Right cardiac atrium (tissue), 5 donors: ENCODE data around the gene ROBO1. TPM values are rescaled to one million over a fixed set of nuclear protein-coding genes. Genes with fewer than 3 reads are reported as not detected.
"Not testable (repeated sequence)": the region's sequence is repeated elsewhere in the genome, so short reads cannot be mapped to it uniquely, and the experiment has no call there.

Experiments used
- ATAC-seq, 2 donors: fragments of 200-7000 bp; cut with Tn5 transposase; one replicate each; pipeline versions ENCODE4 v1.8.0 to v1.9.1; 2020; ENCODE audit warnings: moderate library complexity in 2 of 2, mild to moderate bottlenecking in 1 of 2
- DNase-seq, 3 donors: peaks; one replicate each; pipeline ENCODE4 v3.0.0-alpha.2; 2020
- H3K27ac ChIP-seq: one replicate; pipeline ENCODE4 v1.5.1; 2013; ENCODE audit warnings: mild to moderate bottlenecking, low read length, control low read depth, moderate library complexity
- H3K27me3 ChIP-seq: one replicate; pipeline ENCODE4 v1.6.1; 2013; ENCODE audit not compliant: control insufficient read depth, insufficient read depth
- H3K4me1 ChIP-seq: one replicate; pipeline ENCODE4 v1.6.1; 2013; ENCODE audit warnings: low read length; ENCODE audit not compliant: control insufficient read depth, insufficient read depth
- H3K4me3 ChIP-seq: one replicate; pipeline ENCODE4 v1.5.1; 2013; ENCODE audit warnings: low read length, control low read depth
- H3K9me3 ChIP-seq: one replicate; pipeline ENCODE4 v1.6.1; 2013; ENCODE audit warnings: low read length; ENCODE audit not compliant: control insufficient read depth
- WGBS: extraction: QIAGEN DNeasy Blood & Tissue Kit; methylation state at CpG from one replicate; pipeline ENCODE4 v1.1.7; 2013; 5-methylcytosine and 5-hydroxymethylcytosine counted together
- intact Hi-C, 4 donors: fragments of 100-400 bp; cut with DNase I; formaldehyde crosslinking; loops; one replicate each; pipeline versions ENCODE4 v1.11.0 to v1.14.0; 2022 to 2023
- long read RNA-seq, 4 donors: library from polyadenylated mRNA; unstranded; transcript quantifications; one replicate each; pipeline ENCODE4 v2.0.0, GENCODE V29; 2020 to 2021
- polyA plus RNA-seq: library from polyadenylated mRNA; stranded (reverse); fragments of 200-250 nt; gene quantifications from one replicate; pipeline ENCODE4 v1.2.3, GENCODE V29; 2013
- total RNA-seq, 4 donors: library from RNA; stranded (reverse); fragmentation: NEBNext Ultra II Directional; extraction: Animal tissue kit (Norgen Biotek cat#: 25700); gene quantifications; one replicate each; pipeline ENCODE4 v1.2.1, GENCODE V29; 2021
- donor health status: healthy with polysubstance abuse.
- donor health status: DM: no; HTN: yes; CAD: no.
- donor health status: DM: no; HTN: no; CAD: no.
- donor health status: DM: no; HTN: yes; CAD: no; lungs with severe emphysema.
- donor health status: DM: yes; HTN: yes; CAD: no.

The ROBO1 gene
- total RNA-seq (10 to 100 TPM; 10.5 to 16.2 (median 13.6) TPM), polyA plus RNA-seq (5.5 TPM)
- long read RNA-seq, donor 1, partial matches to known transcripts = 7 of 9 reads
- long read RNA-seq, donor 1, other reads (novel, unspliced or antisense) = 2 of 9 reads
- long read RNA-seq, donor 2, partial matches to known transcripts = 1 of 2 reads
- long read RNA-seq, donor 2, other reads (novel, unspliced or antisense) = 1 of 2 reads
- long read RNA-seq, donor 3, partial matches to known transcripts = 11 of 12 reads
- long read RNA-seq, donor 3, other reads (novel, unspliced or antisense) = 1 of 12 reads
- long read RNA-seq, donor 4, partial matches to known transcripts = 1 of 1 reads
- long read RNA-seq, donor 4, other reads (novel, unspliced or antisense) = 0 of 1 reads

DNA sequence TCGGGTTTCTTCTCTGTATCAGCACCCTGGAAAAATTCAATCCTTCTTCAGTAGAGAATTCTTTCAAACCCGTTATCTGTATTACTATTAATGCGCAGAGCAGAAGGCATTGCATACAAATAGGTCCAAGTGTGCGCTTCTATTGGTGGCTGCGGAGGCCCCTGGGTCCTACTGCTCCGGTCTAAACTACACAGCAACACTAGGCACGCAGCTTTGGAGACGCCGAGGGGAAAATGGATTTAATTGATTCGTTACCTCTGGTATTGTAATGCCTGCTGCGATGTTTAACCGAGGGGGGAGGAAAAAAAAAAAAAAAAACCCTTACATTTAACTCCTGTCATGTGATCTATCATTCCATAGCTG, at the start of gene ROBO1:
Gene ROBO1 (minus strand): TSS at position 94 of the 363 bp plus-strand sequence.
- ATAC-seq = no peak
- 2% methylated on average over 12 of the region's 12 CpGs for WGBS
- intact Hi-C loops = no loop called here
- H3K27me3 ChIP-seq = peaks cover 3% of the 10 kb centered on the region
- H3K9me3 ChIP-seq = no peaks in the 10 kb centered on the region
- DNase-seq = no peak
- H3K27ac ChIP-seq = no peak within 1 kb of the TSS
- peak within 1 kb of the TSS; percentile 21 for H3K4me3 ChIP-seq
- peaks cover 3% of the 10 kb centered on the region for H3K4me1 ChIP-seq

DNA sequence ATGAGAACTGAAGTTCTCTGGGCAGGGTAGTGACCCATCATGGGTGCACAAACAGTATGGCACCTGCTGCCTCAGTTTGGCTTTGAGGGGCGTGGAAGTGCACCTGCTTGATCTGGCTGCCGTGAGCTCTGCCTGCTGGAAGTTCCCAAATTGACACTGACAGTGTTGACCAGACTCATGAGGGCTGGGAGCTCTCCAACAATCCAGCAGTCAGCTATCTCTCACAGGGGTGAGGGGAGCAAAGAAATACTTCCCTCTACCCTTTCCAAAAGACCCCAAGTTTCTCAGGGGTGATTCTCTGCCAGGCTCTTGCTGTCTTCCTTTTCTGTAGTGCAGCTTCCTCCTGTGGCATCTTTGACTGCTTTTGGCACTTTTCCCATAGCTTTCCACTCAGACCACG, 49.4 kb upstream of the ROBO1 start:
- 59% methylated on average over 3 of the region's 3 CpGs for WGBS
- H3K27me3 ChIP-seq = no peaks in the 10 kb centered on the region
- no peaks in the 10 kb centered on the region for H3K4me1 ChIP-seq
- peaks cover 5% of the 10 kb centered on the region for H3K9me3 ChIP-seq
- intact Hi-C loops = no loop called here
- H3K27ac ChIP-seq = no peak overlapping the region
- no peak overlapping the region for H3K4me3 ChIP-seq
- ATAC-seq = no peak
- no peak for DNase-seq

GRCh38 chr3:79815478-79815877, 47.7 kb upstream of the ROBO1 start:
- Histone ChIP-seq H3K9me3 (peaks cover 5% of the 10 kb centered on the region), H3K27ac (no peak overlapping the region), H3K4me1 (no peaks in the 10 kb centered on the region), H3K4me3 (no peak overlapping the region), H3K27me3 (no peaks in the 10 kb centered on the region)
- DNase-seq = no peak
- no peak for ATAC-seq
- intact Hi-C loops = no loop called here

DNA sequence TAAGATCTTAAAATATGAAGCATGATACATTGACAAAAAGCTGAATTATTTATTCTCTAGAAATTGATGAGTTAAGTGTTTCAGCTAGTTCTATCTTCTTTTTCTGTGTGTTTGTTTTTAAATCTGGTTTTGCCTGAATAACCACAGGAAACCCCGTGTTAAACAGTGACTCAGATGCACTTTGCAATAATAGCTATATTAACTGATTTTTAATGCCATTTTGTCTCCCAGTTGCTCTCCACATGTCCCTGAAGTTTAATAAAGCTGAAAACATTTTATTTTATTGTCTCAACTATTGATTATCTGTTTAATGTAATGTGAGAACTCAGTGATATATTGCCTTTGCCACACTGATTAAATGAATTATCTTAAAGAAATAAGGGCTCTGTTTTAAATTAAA, 42.8 kb upstream of the ROBO1 start:
- no peak overlapping the region for H3K27ac ChIP-seq
- no peaks in the 10 kb centered on the region for H3K9me3 ChIP-seq
- DNase-seq (no peak), ATAC-seq (no peak)
- H3K27me3 ChIP-seq = no peaks in the 10 kb centered on the region
- no peak overlapping the region for H3K4me3 ChIP-seq
- H3K4me1 ChIP-seq = no peaks in the 10 kb centered on the region
- intact Hi-C loops = loop anchor here in 1 of 4 donors (5.0 kb wide), 1 partner anchor 257 kb away; no protein-coding TSS in a partner anchor
- 44% methylated on average over 1 of the region's 1 CpG for WGBS

- no peak overlapping the region for H3K4me3 ChIP-seq
- DNase-seq (no peak), ATAC-seq (no peak)
- no peaks in the 10 kb centered on the region for H3K27me3 ChIP-seq
- H3K4me1 ChIP-seq = no peaks in the 10 kb centered on the region
- H3K27ac ChIP-seq = no peak overlapping the region
- H3K9me3 ChIP-seq = no peaks in the 10 kb centered on the region
- intact Hi-C loops = loop anchor here in 1 of 4 donors (5.0 kb wide), 1 partner anchor 257 kb away; no protein-coding TSS in a partner anchor
- WGBS = 79% methylated on average over 3 of the region's 3 CpGs
These were observed 42.3 kb upstream of the ROBO1 start for GRCh38 chr3:79810092-79810491.

DNA sequence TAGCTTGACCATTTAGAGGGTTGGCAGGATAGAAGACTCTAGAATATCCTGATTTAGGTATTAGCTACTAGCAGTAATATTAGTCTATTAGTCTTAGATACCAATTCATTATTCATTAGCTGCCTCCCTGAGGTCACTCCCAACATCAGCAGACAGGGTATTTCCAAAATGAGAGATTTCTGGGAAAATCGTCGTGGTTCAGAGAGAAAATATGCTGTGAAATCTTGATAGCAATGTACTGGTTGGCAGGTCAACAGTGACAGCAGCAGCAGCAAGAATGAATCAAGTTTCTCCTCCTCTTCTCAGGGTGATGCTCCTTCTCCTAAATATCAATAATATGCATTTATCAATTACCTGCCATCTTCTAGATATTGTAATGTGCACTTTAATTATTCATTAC, 41.3 kb upstream of the ROBO1 start:
- ATAC-seq = no peak
- no peaks in the 10 kb centered on the region for H3K27me3 ChIP-seq
- 48% methylated on average over 2 of the region's 2 CpGs for WGBS
- no peaks in the 10 kb centered on the region for H3K4me1 ChIP-seq
- no peaks in the 10 kb centered on the region for H3K9me3 ChIP-seq
- H3K27ac ChIP-seq = no peak overlapping the region
- DNase-seq = no peak
- no peak overlapping the region for H3K4me3 ChIP-seq
- intact Hi-C loops = no loop called here

GRCh38 chr3:79808515-79808914, 40.7 kb upstream of the ROBO1 start:
- Histone ChIP-seq H3K27me3 (no peaks in the 10 kb centered on the region), H3K27ac (no peak overlapping the region), H3K4me1 (no peaks in the 10 kb centered on the region), H3K9me3 (no peaks in the 10 kb centered on the region), H3K4me3 (no peak overlapping the region)
- DNase-seq (no peak), ATAC-seq (no peak)
- 46% methylated on average over 2 of the region's 2 CpGs for WGBS
- intact Hi-C loops = no loop called here

- DNase-seq, H3K9me3 ChIP-seq, H3K27ac ChIP-seq, ATAC-seq, H3K27me3 ChIP-seq, H3K4me3 ChIP-seq, H3K4me1 ChIP-seq, intact Hi-C loops: not testable (repeated sequence)
- 82% methylated on average over 4 of the region's 4 CpGs for WGBS
These were observed 22.4 kb upstream of the ROBO1 start for GRCh38 chr3:79790177-79790576.

DNA sequence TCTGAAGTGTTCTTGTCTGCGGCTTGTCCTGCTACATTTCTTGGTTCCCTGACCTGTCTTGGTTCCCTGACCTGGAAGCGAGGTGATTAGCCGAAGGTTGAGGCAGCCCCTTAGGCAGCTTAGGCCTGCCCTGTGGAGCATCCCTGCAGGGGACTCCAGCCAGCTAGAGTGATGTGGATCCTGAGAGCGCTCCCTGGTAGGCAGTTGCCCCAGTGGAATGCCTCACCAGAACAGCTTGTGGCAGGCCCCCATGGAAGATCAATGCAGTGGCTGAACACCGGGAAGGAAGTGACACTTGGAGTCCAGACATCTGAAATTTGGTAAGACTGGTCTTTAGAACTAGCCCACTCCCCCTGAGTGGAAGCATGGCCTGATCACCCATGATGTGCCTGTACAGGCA, 5.5 kb upstream of the ROBO1 start:
- no peak overlapping the region for H3K27ac ChIP-seq
- H3K27me3 ChIP-seq = no peaks in the 10 kb centered on the region
- no peaks in the 10 kb centered on the region for H3K4me1 ChIP-seq
- DNase-seq (no peak), ATAC-seq (no peak)
- H3K4me3 ChIP-seq = no peak overlapping the region
- no peaks in the 10 kb centered on the region for H3K9me3 ChIP-seq
- intact Hi-C loops = no loop called here
- 91% methylated on average over 5 of the region's 5 CpGs for WGBS

- intact Hi-C loops = no loop called here
- DNase-seq (no peak), ATAC-seq (no peak)
- Histone ChIP-seq H3K4me1 (peaks cover 3% of the 10 kb centered on the region), H3K9me3 (no peaks in the 10 kb centered on the region), H3K27ac (no peak overlapping the region), H3K27me3 (peaks cover 3% of the 10 kb centered on the region), H3K4me3 (no peak overlapping the region)
- WGBS = 52% methylated on average over 3 of the region's 3 CpGs
These were observed 1.4 kb upstream of the ROBO1 start for GRCh38 chr3:79769229-79769628.

- no peak for DNase-seq
- Histone ChIP-seq H3K27me3 (peaks cover 3% of the 10 kb centered on the region), H3K27ac (no peak overlapping the region), H3K4me1 (peaks cover 3% of the 10 kb centered on the region), H3K9me3 (no peaks in the 10 kb centered on the region), H3K4me3 (peak overlapping the region; percentile 21)
- intact Hi-C loops = no loop called here
- no peak for ATAC-seq
- 1% methylated on average over 26 of the region's 26 CpGs for WGBS
These were observed 449 bp downstream of the ROBO1 start for GRCh38 chr3:79767194-79767904.
